Activated T-helper 17 cell treated with anti-CD3 and anti-CD28 coated beads, Interleukin-2, amount 50 U/mL, for 72 hours (primary cell): ENCODE measurements around the gene DKK1. TPM values are rescaled to one million over a fixed set of nuclear protein-coding genes. Genes with fewer than 3 reads are reported as not detected.

ENCODE experiments used
- ATAC-seq: fragments of 150-1000 bp; cut with Tn5 transposase; replicated peaks from 2 replicates; pipeline ENCODE4 v1.10.0; 2021; ENCODE audit warnings: mild to moderate bottlenecking, moderate library complexity
- H3K27ac Mint-ChIP-seq: one replicate; pipeline ENCODE4 v1.8.0; 2022; ENCODE audit warnings: mixed read lengths
- H3K27me3 Mint-ChIP-seq: one replicate; pipeline ENCODE4 v1.8.0; 2022; ENCODE audit warnings: mixed read lengths
- H3K36me3 Mint-ChIP-seq: one replicate; pipeline ENCODE4 v1.8.0; 2022; ENCODE audit warnings: low read depth, mild to moderate bottlenecking, mixed read lengths
- H3K4me1 Mint-ChIP-seq: one replicate; pipeline ENCODE4 v1.8.0; 2022; ENCODE audit warnings: mixed read lengths
- H3K4me3 Mint-ChIP-seq: one replicate; pipeline ENCODE4 v1.8.0; 2022; ENCODE audit warnings: mild to moderate bottlenecking, mixed read lengths
- H3K9me3 Mint-ChIP-seq: one replicate; pipeline ENCODE4 v1.8.0; 2022; ENCODE audit warnings: mixed read lengths
- total RNA-seq, 2 donors: library from RNA; stranded (reverse); gene quantifications; one replicate each; pipeline ENCODE4 v1.2.3, GENCODE V29; 2022

The DKK1 gene
- total RNA-seq, 2 donors from 2014 or later = not detected

GRCh38 chr10:52308251-52309031 is 5.6 kb upstream of the DKK1 start:
- peaks cover 36% of the 10 kb centered on the region for H3K27me3 Mint-ChIP-seq
- H3K9me3 Mint-ChIP-seq = peaks cover 3% of the 10 kb centered on the region
- H3K27ac Mint-ChIP-seq = no peak overlapping the region
- no peaks in the 10 kb centered on the region for H3K36me3 Mint-ChIP-seq
- no peak for ATAC-seq
- peaks cover 7% of the 10 kb centered on the region for H3K4me1 Mint-ChIP-seq
- H3K4me3 Mint-ChIP-seq = no peak overlapping the region

- no peak for ATAC-seq
- peaks cover 3% of the 10 kb centered on the region for H3K9me3 Mint-ChIP-seq
- H3K4me3 Mint-ChIP-seq = peak overlapping the region; percentile 36
- H3K27ac Mint-ChIP-seq = no peak overlapping the region
- H3K4me1 Mint-ChIP-seq = peaks cover 9% of the 10 kb centered on the region
- peaks cover 53% of the 10 kb centered on the region for H3K27me3 Mint-ChIP-seq
- no peaks in the 10 kb centered on the region for H3K36me3 Mint-ChIP-seq
Measured at GRCh38 chr10:52312942-52313255, 1.2 kb upstream of the DKK1 start.

- no peaks in the 10 kb centered on the region for H3K36me3 Mint-ChIP-seq
- peaks cover 9% of the 10 kb centered on the region for H3K4me1 Mint-ChIP-seq
- peaks cover 3% of the 10 kb centered on the region for H3K9me3 Mint-ChIP-seq
- peak overlapping the region; percentile 36 for H3K4me3 Mint-ChIP-seq
- no peak overlapping the region for H3K27ac Mint-ChIP-seq
- H3K27me3 Mint-ChIP-seq = peaks cover 53% of the 10 kb centered on the region
- no peak for ATAC-seq
Measured at GRCh38 chr10:52313256-52313932, 687 bp upstream of the DKK1 start.

- Mint-ChIP-seq H3K9me3 (peaks cover 3% of the 10 kb centered on the region), H3K4me1 (peaks cover 9% of the 10 kb centered on the region), H3K27ac (no peak overlapping the region), H3K27me3 (peaks cover 44% of the 10 kb centered on the region), H3K36me3 (no peaks in the 10 kb centered on the region), H3K4me3 (peak overlapping the region; percentile 37)
- ATAC-seq = no peak
Measured at GRCh38 chr10:52314822-52315552, 906 bp downstream of the DKK1 start.

- Mint-ChIP-seq H3K36me3 (no peaks in the 10 kb centered on the region), H3K4me3 (no peak overlapping the region), H3K9me3 (no peaks in the 10 kb centered on the region), H3K27ac (no peak overlapping the region), H3K27me3 (peaks cover 40% of the 10 kb centered on the region), H3K4me1 (peaks cover 9% of the 10 kb centered on the region)
- no peak for ATAC-seq
Measured at GRCh38 chr10:52316001-52316400, 1.9 kb downstream of the DKK1 start.

- Mint-ChIP-seq H3K36me3 (no peaks in the 10 kb centered on the region), H3K9me3 (no peaks in the 10 kb centered on the region), H3K4me1 (peaks cover 9% of the 10 kb centered on the region), H3K27ac (no peak overlapping the region), H3K27me3 (peaks cover 35% of the 10 kb centered on the region), H3K4me3 (no peak overlapping the region)
- no peak for ATAC-seq
Measured at GRCh38 chr10:52316500-52316899, 2.4 kb downstream of the DKK1 start.

GRCh38 chr10:52318136-52318701 is 4.1 kb downstream of the DKK1 start:
- Mint-ChIP-seq H3K4me3 (no peak overlapping the region), H3K27me3 (peaks cover 23% of the 10 kb centered on the region), H3K4me1 (peaks cover 5% of the 10 kb centered on the region), H3K9me3 (peaks cover 6% of the 10 kb centered on the region), H3K27ac (no peak overlapping the region), H3K36me3 (no peaks in the 10 kb centered on the region)
- ATAC-seq = no peak

- Mint-ChIP-seq H3K4me3 (no peak overlapping the region), H3K36me3 (no peaks in the 10 kb centered on the region)
- no peak for ATAC-seq
Measured at GRCh38 chr10:52318822-52319464, 4.9 kb downstream of the DKK1 start.

GRCh38 chr10:52319926-52320325 is 5.8 kb downstream of the DKK1 start:
- Mint-ChIP-seq H3K27me3 (peaks cover 11% of the 10 kb centered on the region), H3K9me3 (peaks cover 6% of the 10 kb centered on the region), H3K27ac (no peak overlapping the region), H3K4me3 (no peak overlapping the region), H3K4me1 (no peaks in the 10 kb centered on the region), H3K36me3 (no peaks in the 10 kb centered on the region)
- no peak for ATAC-seq

More at GRCh38 chr10:52318822-52319464, 4.9 kb downstream of the DKK1 start:
- H3K27ac Mint-ChIP-seq = no peak overlapping the region
- peaks cover 6% of the 10 kb centered on the region for H3K9me3 Mint-ChIP-seq
- H3K4me1 Mint-ChIP-seq = no peaks in the 10 kb centered on the region
- H3K27me3 Mint-ChIP-seq = peaks cover 18% of the 10 kb centered on the region

- no peaks in the 10 kb centered on the region for H3K36me3 Mint-ChIP-seq
- no peak overlapping the region for H3K27ac Mint-ChIP-seq
- H3K4me1 Mint-ChIP-seq = no peaks in the 10 kb centered on the region
- no peak for ATAC-seq
- peaks cover 2% of the 10 kb centered on the region for H3K27me3 Mint-ChIP-seq
- peaks cover 6% of the 10 kb centered on the region for H3K9me3 Mint-ChIP-seq
- H3K4me3 Mint-ChIP-seq = no peak overlapping the region
Measured at GRCh38 chr10:52322323-52322722, 8.2 kb downstream of the DKK1 start.

GRCh38 chr10:52322936-52323335 is 8.9 kb downstream of the DKK1 start:
- Mint-ChIP-seq H3K36me3 (no peaks in the 10 kb centered on the region), H3K4me1 (no peaks in the 10 kb centered on the region), H3K27ac (no peak overlapping the region), H3K4me3 (no peak overlapping the region), H3K27me3 (no peaks in the 10 kb centered on the region), H3K9me3 (peaks cover 6% of the 10 kb centered on the region)
- no peak for ATAC-seq

- no peaks in the 10 kb centered on the region for H3K4me1 Mint-ChIP-seq
Measured at GRCh38 chr10:52326382-52326781, 12.3 kb downstream of the DKK1 start.

GRCh38 chr10:52331638-52332364 is 17.7 kb downstream of the DKK1 start:
- no peak overlapping the region for H3K27ac Mint-ChIP-seq
- no peak overlapping the region for H3K4me3 Mint-ChIP-seq
- H3K27me3 Mint-ChIP-seq = no peaks in the 10 kb centered on the region
- no peak for ATAC-seq
- peaks cover 4% of the 10 kb centered on the region for H3K9me3 Mint-ChIP-seq
- H3K36me3 Mint-ChIP-seq = no peaks in the 10 kb centered on the region
- H3K4me1 Mint-ChIP-seq = no peaks in the 10 kb centered on the region

More at GRCh38 chr10:52326382-52326781, 12.3 kb downstream of the DKK1 start:
- no peaks in the 10 kb centered on the region for H3K36me3 Mint-ChIP-seq
- no peaks in the 10 kb centered on the region for H3K27me3 Mint-ChIP-seq
- H3K4me3 Mint-ChIP-seq = no peak overlapping the region
- H3K27ac Mint-ChIP-seq = no peak overlapping the region
- H3K9me3 Mint-ChIP-seq = peaks cover 6% of the 10 kb centered on the region
- no peak for ATAC-seq

- no peaks in the 10 kb centered on the region for H3K4me1 Mint-ChIP-seq
- no peak overlapping the region for H3K27ac Mint-ChIP-seq
- peaks cover 4% of the 10 kb centered on the region for H3K9me3 Mint-ChIP-seq
- no peak for ATAC-seq
- H3K4me3 Mint-ChIP-seq = no peak overlapping the region
- no peaks in the 10 kb centered on the region for H3K27me3 Mint-ChIP-seq
- H3K36me3 Mint-ChIP-seq = no peaks in the 10 kb centered on the region
Measured at GRCh38 chr10:52332815-52333214, 18.7 kb downstream of the DKK1 start.
